GM12878 (cell line): ENCODE data around the gene MAST4. TPM values are rescaled to one million over a fixed set of nuclear protein-coding genes. Genes with fewer than 3 reads are reported as not detected.

ENCODE experiments used
- ATAC-seq: fragments of 200-7000 bp; cut with Tn5 transposase; 3 replicates; pipeline ENCODE4 v1.9.1; 2020; ENCODE audit warnings: mild to moderate bottlenecking, moderate library complexity
- BruUV-seq: library from RNA; stranded (reverse); fragments of 400-500 nt; replicated peaks from 2 replicates; lab custom pipeline; 2021; lab: Mats Ljungman, UMichigan
- CTCF ChIA-PET: fragments of 300-600 bp; sonication (Branson Sonifier 250); formaldehyde crosslinking; extraction: SDS; loops from one replicate; lab custom pipeline; 2021; ENCODE audit warnings: inconsistent platforms; lab: Yijun Ruan, JAX
- POLR2A ChIA-PET: fragments of 350-600 bp; formaldehyde crosslinking; extraction: SDS; loops from one replicate; lab custom pipeline; 2021; ENCODE audit warnings: inconsistent platforms; lab: Charles Lee
- RAD21 ChIA-PET: fragments of 300-600 bp; sonication (Branson Sonifier 250); formaldehyde crosslinking; loops from one replicate; lab custom pipeline; 2023; ENCODE audit warnings: antibody characterized with exemption; ENCODE audit not compliant: unreplicated experiment; lab: Charles Lee
- SMC1A ChIA-PET: fragments of 300-600 bp; sonication (Branson Sonifier 250); formaldehyde crosslinking; loops from one replicate; lab custom pipeline; 2023; ENCODE audit not compliant: unreplicated experiment, uncharacterized antibody; lab: Charles Lee
- DNase-seq: peaks from one replicate; pipeline ENCODE4 v3.0.0-alpha.2; 2011; ENCODE audit warnings: low read depth, low spot score
- FAIRE-seq: peaks from 3 replicates; lab custom pipeline; 2011; peaks lifted over from hg19 to GRCh38; lab: Jason Lieb, UNC
- H2AFZ ChIP-seq: 2 replicates; pipeline ENCODE4 v1.6.0; 2011; ENCODE audit warnings: low read depth, low read length, control low read depth; ENCODE audit not compliant: control insufficient read depth
- H3K27ac ChIP-seq: 2 replicates; pipeline ENCODE4 v1.5.1; 2011; ENCODE audit warnings: control low read depth; ENCODE audit not compliant: control insufficient read depth, insufficient read depth
- H3K27me3 ChIP-seq, 2 experiments: replicated peaks in 1 of 2; 2 replicates each; pipeline versions ENCODE4 v1.6.0 to v1.6.1; 2011; ENCODE audit warnings: low read length in 1 of 2; ENCODE audit not compliant: control insufficient read depth in 2 of 2, insufficient read depth in 2 of 2
- H3K36me3 ChIP-seq, 2 experiments: 2 replicates each; pipeline ENCODE4 v1.5.1; 2011; ENCODE audit warnings: low read length in 1 of 2; ENCODE audit not compliant: control insufficient read depth in 2 of 2, insufficient read depth in 2 of 2
- H3K4me1 ChIP-seq: 2 replicates; pipeline ENCODE4 v1.6.1; 2011; ENCODE audit warnings: mild to moderate bottlenecking, low read length, moderate library complexity, mixed read lengths; ENCODE audit not compliant: control insufficient read depth, insufficient read depth
- H3K4me2 ChIP-seq: 2 replicates; pipeline ENCODE4 v1.6.0; 2011; ENCODE audit warnings: control low read depth; ENCODE audit not compliant: control insufficient read depth, insufficient read depth
- H3K4me3 ChIP-seq: fragments of 200-600 bp; sonication (generic); 2 replicates; pipeline ENCODE4 v1.5.1; 2016
- H3K79me2 ChIP-seq: 2 replicates; pipeline ENCODE4 v1.6.0; 2011; ENCODE audit warnings: low read length; ENCODE audit not compliant: control insufficient read depth, insufficient read depth
- H3K9ac ChIP-seq: 2 replicates; pipeline ENCODE4 v1.8.0; 2011; ENCODE audit warnings: low read length, control low read depth, mixed read lengths; ENCODE audit not compliant: control insufficient read depth, insufficient read depth
- H3K9me3 ChIP-seq: replicated peaks from 3 replicates; pipeline ENCODE4 v1.5.1; 2011; ENCODE audit warnings: mild to moderate bottlenecking, low read length; ENCODE audit not compliant: control insufficient read depth, insufficient read depth
- H4K20me1 ChIP-seq: 2 replicates; pipeline ENCODE4 v1.6.0; 2011; ENCODE audit not compliant: control insufficient read depth, insufficient read depth
- NBN ChIP-seq: fragments of 450-650 bp; IDR thresholded peaks from 2 replicates; pipeline ENCODE4 v1.6.1; 2016
- NRF1 ChIP-seq: conservative IDR thresholded peaks from 2 replicates; pipeline ENCODE4 v1.6.1; 2011; ENCODE audit warnings: mild to moderate bottlenecking, low read depth, low read length, improper control_type of control experiment
- PAX8 ChIP-seq: fragments of 450-650 bp; IDR thresholded peaks from 2 replicates; pipeline ENCODE4 v1.6.1; 2017; ENCODE audit warnings: mild to moderate bottlenecking, moderate library complexity
- PML ChIP-seq: IDR thresholded peaks from 2 replicates; pipeline ENCODE4 v1.6.1; 2012; ENCODE audit warnings: low read length, inconsistent platforms
- RAD51 ChIP-seq: fragments of 450-650 bp; IDR thresholded peaks from 2 replicates; pipeline ENCODE4 v1.6.1; 2016; ENCODE audit warnings: moderate library complexity, mild to moderate bottlenecking, inconsistent platforms
- RB1 ChIP-seq: fragments of 450-650 bp; formaldehyde crosslinking; IDR thresholded peaks from 2 replicates; pipeline ENCODE4 v1.6.1; 2017; ENCODE audit warnings: mild to moderate bottlenecking, borderline replicate concordance
- RELB ChIP-seq: fragments of 450-650 bp; IDR thresholded peaks from 2 replicates; pipeline ENCODE4 v1.6.1; 2017; ENCODE audit warnings: low read depth, mild to moderate bottlenecking, moderate library complexity
- SIX5 ChIP-seq: IDR thresholded peaks from 2 replicates; pipeline ENCODE4 v1.6.1; 2011; ENCODE audit warnings: mild to moderate bottlenecking, low read depth, low read length, moderate library complexity; ENCODE audit not compliant: severe bottlenecking
- WGBS: methylation state at CpG from one replicate; pipeline ENCODE4 v1.1.6; 2016; ENCODE audit warnings: low lambda C conversion rate; ENCODE audit not compliant: insufficient replicate concordance, insufficient coverage; ENCODE audit errors: missing lambda C conversion rate; 5-methylcytosine and 5-hydroxymethylcytosine counted together
- in situ Hi-C: fragments of 300-500 bp; cut with MboI; formaldehyde crosslinking; loops from 9 replicates; pipeline ENCODE4 v1.14.3; 2018; ENCODE audit warnings: mixed read lengths
- intact Hi-C: fragments of 100-400 bp; cut with micrococcal nuclease; formaldehyde crosslinking; loops from one replicate; pipeline ENCODE4 v1.14.2; 2022; ENCODE audit not compliant: unreplicated experiment
- polyA plus RNA-seq, 11 experiments: library from polyadenylated mRNA; depleted of rRNA in 4 of 11; unstranded in 6 of 11; stranded (reverse) in 5 of 11; fragments of >200 nt; fragmentation: Nextera tagmentation in 4 of 11; fragmentation: Illumina TruSeq in 1 of 11; extraction: Ambion mirVana in 4 of 11; extraction: Trizol in 1 of 11; gene quantifications; 1 replicate in 1 of 11; 2 replicates in 10 of 11; pipeline versions ENCODE4 v1.2.1 to v1.2.3, GENCODE V29; 2011 to 2016; ENCODE audit warnings: inconsistent platforms in 2 of 11, missing spikeins in 2 of 11, low read depth in 1 of 11
- total RNA-seq, 4 experiments: library from RNA; depleted of rRNA in 3 of 4; stranded (reverse); fragments of >200 nt in 3 of 4; fragmentation: Illumina TruSeq in 1 of 4; extraction: Trizol in 1 of 4; gene quantifications; 2 replicates each; pipeline versions ENCODE4 v1.2.1 to v1.2.3, GENCODE V29; 2013 to 2021

Gene MAST4
- total and polyA plus RNA-seq, 10 of the 15 experiments (the other 5 are each of a cell fraction or from before 2014, with no cell fraction given) = 0.02 to 1.6 (median 0.29) TPM; not detected in 1

GRCh38 chr5:67058998-67059743 lies 463.0 kb downstream of the MAST4 start:
- Histone ChIP-seq H2AFZ (no peak overlapping the region), H3K4me3 (no peak overlapping the region), H3K9me3 (no peaks in the 10 kb centered on the region), H3K4me2 (no peak overlapping the region), H3K9ac (no peak overlapping the region), H3K36me3 (no peaks in the 10 kb centered on the region), H3K27ac (no peak overlapping the region), H3K79me2 (no peaks in the 10 kb centered on the region), H3K4me1 (no peaks in the 10 kb centered on the region), H3K27me3 (no peaks in the 10 kb centered on the region), H4K20me1 (no peaks in the 10 kb centered on the region)
- in situ Hi-C loops = no loop called here
- no peak for ATAC-seq
- intact Hi-C loops = no loop called here
- ChIA-PET SMC1A (no interaction called here), RAD21 (no interaction called here), POLR2A (no interaction called here), CTCF (interaction anchor here (0.9 kb wide), 1 partner anchor 10 kb away, joined by 3 read pairs; no protein-coding TSS in a partner anchor)
- 72% methylated on average over 4 of the region's 4 CpGs for WGBS
- no peak for DNase-seq
- no peak for FAIRE-seq
- no peak for TF ChIP-seq RB1
- no peak for TF ChIP-seq RAD51
- no peak for TF ChIP-seq NBN
- no peak for TF ChIP-seq PAX8
- TF ChIP-seq RELB = no peak
- no peak for TF ChIP-seq PML
- TF ChIP-seq NRF1 = no peak
- TF ChIP-seq SIX5 = no peak
- BruUV-seq = no TSS peak
